SKM-1 treated with dmso at 0.1 percent for 144 hours (cell line): ENCODE data around the gene PRICKLE2.

Source experiments
- DNase-seq: peaks from one replicate; lab custom pipeline; 2025; ENCODE audit not compliant: unreplicated experiment; lab: John Stamatoyannopoulos, UW

PRICKLE2 gene

GRCh38 chr3:64161481-64161952 is 63.7 kb downstream of the PRICKLE2 start:
- no peak for DNase-seq

- DNase-seq = no peak
Measured at GRCh38 chr3:64160000-64160695, 65.1 kb downstream of the PRICKLE2 start.

- no peak for DNase-seq
Measured at GRCh38 chr3:64158334-64158733, 66.9 kb downstream of the PRICKLE2 start.

- DNase-seq = no peak
Measured at GRCh38 chr3:64157150-64158035, 67.9 kb downstream of the PRICKLE2 start.

GRCh38 chr3:64155328-64155727 is 69.9 kb downstream of the PRICKLE2 start:
- no peak for DNase-seq

DNA sequence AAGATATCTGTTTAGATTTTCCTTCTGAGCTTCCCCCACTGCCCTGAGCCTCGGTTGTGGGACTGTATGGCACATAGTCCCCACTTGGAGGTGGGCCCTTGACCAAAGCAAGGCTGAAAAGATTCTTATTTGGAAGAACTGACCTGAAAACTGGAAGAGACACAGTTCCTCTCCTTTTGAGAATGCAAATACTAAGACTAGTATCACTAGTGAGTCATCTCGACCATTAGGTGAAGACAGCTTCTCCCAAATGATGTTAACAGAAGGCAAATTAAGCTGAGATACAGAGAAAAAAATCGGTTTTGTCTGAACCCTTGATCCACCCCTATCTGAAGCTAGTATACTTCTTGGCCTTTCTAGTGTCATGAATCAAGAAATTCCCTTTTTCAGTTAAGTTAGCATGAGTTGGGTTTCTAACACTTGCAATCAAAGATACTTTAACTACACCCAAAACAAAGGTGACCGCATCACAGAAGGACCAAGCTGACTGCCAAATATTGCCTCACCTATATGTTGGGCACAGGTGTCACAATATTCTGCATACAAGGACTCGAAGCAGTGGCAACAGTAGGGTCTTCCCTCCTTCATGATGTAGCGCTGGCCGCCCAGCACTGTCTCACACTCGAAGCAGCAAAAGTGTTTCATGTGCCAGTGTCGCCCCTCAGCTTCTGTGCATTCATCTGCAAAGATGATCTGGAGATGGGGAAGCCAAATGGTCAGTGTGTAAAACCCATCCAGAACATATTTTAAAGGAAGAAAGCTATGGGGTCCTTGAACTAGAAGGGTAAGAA is 72.4 kb downstream of the PRICKLE2 start:
- no peak for DNase-seq

DNA sequence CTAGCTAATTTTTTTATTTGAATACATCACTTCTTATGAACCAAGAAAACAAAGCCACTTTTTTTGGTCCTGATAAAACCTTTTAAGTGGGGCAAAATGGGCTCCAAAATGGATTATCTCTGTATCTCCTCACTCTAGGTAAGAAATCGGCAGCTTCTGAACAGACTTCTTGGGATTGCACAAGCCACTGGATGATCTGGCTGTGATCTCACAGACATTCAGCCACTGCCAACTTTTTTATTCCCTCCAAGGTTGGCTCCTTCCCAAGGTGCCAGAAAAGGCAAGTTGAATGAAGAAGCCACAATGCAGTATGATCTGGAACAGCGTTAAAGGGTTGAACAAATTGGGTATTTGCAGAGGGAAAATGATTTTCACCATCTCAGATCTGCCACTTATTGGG is 73.2 kb downstream of the PRICKLE2 start:
- no peak for DNase-seq

DNA sequence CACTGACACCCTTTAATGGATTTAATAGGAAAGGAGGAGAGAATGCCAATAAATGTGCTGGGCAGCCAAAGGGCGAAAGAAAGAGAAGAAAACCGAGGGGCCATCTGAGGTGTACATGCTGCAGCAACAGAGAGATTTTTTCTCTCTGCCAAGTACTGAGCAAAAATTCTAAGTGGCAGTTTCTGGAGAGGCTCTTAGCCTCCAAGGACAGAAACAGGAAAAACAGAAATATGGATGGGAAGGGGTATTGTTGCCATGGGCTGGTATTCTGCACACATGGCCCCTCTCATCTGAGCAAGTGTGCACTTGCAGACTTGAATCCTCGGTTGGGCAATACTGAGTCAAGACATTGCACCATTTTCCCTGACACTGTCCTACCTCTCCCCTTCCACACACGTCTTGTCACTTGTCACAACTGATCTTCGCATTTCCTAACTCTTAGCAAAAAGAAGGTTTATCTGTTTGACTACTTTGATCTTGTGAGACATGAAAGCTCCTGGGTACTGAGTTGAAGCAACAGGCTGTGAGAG is 73.9 kb downstream of the PRICKLE2 start:
- peak; percentile 56 for DNase-seq

- DNase-seq = no peak
Measured at GRCh38 chr3:64150623-64151207, 74.6 kb downstream of the PRICKLE2 start.

DNA sequence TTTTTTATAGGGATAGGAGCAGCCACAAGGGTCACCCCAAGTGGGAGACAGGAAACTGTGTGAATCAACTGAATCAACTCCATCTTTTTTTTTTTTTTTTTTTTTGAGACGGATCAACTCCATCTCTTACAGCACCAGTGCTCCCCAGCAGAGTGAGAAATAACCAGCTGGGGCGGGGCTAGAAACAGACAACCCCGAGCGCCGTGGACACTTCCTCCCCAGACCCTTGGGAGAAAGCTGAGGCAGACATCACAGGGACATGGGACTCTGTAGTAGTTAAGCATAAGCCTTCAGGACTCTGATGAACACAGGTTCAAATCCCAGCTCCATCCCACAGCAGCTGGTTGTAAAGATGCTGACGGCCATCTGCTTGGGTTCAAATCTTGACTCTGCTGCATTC is 75.4 kb downstream of the PRICKLE2 start:
- no peak for DNase-seq

DNA sequence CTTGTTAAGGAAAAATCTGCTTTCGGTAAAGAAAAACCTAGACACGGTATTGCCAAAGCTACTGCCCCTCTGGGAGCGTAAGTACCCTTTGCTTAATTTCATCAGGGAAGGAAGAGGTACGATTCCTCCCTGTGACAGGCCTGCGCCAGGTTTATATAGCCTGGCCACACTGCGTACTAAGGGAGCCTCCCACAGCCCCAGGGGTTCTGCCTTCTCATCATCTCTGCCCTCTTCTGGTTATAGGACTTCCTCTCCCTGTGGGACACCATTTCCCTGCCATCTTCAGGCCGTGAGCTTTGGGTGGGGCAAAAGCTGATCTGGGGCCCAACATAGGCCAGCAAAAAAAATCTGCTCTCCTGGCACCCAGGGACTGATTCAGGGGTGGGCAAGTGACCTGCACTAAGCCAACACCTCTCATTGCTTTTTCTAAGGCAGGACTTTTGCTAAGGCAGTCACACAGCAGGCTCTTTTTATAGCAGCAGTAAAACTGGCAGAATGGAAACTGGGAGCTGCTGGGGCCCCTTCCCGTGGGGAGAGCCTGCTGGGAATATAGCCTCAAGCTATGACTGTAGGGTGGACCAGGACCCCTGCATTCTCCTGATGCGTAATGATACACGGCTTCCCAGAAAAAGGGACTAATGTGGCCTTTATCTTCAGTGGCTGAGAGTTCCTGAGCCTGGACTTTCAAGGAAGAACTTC is 76.2 kb downstream of the PRICKLE2 start:
- DNase-seq = no peak

DNA sequence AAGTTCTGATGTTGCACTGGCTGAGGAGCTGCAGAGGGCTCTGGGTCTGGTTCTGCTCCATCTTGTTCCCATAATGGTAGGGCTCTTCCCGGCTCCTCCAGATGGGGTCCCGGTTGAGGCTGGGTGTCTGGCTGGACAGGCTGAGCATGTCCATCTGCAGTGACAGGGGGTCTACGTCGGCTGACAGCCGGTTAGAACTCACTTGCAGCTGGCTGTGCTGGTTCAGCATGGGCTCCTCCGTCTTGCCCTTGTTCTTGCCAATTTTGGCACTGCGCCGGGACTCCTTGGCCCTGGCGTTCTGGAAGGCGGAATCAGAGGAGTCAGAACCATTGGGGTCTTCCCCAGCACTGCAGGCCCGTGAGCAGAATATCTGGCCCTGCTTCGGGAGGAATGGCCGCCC is 78.1 kb downstream of the PRICKLE2 start:
- no peak for DNase-seq

DNA sequence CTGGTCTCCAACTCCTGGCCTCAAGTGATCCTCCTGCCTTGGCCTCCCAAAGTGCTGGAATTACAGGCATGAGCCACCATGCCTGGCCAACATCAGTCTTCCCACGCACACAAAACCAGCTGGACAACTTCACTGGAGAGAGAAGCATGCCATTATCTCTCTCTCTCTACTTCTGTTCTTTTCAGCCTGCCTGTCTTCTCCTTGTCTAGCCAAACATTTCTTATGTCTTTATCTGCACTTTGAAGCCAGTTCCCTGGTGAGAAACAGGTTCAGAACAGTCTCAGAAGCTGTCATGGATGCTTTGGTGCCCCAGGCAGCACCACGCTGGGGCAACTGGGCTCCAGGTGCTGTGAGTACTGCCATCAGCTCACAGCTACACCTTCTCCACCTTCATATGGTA is 79.8 kb downstream of the PRICKLE2 start:
- no peak for DNase-seq

- no peak for DNase-seq
Measured at GRCh38 chr3:64144241-64144900, 80.9 kb downstream of the PRICKLE2 start.

GRCh38 chr3:64143409-64144130 is 81.7 kb downstream of the PRICKLE2 start:
- DNase-seq = no peak

GRCh38 chr3:64141476-64141875 is 83.8 kb downstream of the PRICKLE2 start:
- no peak for DNase-seq

DNA sequence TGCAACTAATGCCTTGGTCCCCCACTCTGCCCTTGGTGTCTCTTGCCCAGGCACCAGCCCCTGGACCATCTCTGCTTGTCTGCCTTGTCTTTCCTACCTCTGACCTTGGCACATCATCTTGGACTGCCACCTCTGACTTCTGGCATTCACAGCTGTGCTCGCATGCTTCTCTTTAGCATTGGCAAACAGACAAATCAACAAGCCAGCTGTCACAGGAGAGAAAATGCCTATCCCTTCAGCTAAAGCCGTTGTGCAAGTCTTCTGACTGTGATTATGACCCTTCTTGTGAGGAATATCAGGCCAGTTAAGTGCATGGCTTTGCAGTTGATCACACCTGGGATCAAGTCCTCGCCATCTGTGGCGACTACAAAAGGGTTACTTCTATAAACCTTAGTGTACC is 84.6 kb downstream of the PRICKLE2 start:
- DNase-seq = no peak

GRCh38 chr3:64138656-64139375 is 86.5 kb downstream of the PRICKLE2 start:
- no peak for DNase-seq
